H1 (cell line): ENCODE measurements around the gene NOD2. TPM values are rescaled to one million over a fixed set of nuclear protein-coding genes. Genes with fewer than 3 reads are reported as not detected.

Experiments
- CTCF ChIA-PET: fragments of 300-600 bp; sonication (Branson Sonifier 250); formaldehyde crosslinking; loops from one replicate; lab custom pipeline; 2021; ENCODE audit not compliant: partially characterized antibody; lab: Charles Lee
- POLR2A ChIA-PET: fragments of 300-600 bp; sonication (Branson Sonifier 250); formaldehyde crosslinking; loops from one replicate; lab custom pipeline; 2021; ENCODE audit warnings: inconsistent platforms; ENCODE audit not compliant: partially characterized antibody; lab: Charles Lee
- DNase-seq, 2 experiments: peaks; one replicate each; pipeline versions ENCODE4 v3.0.0 to v3.0.0-alpha.2; 2010 to 2022; ENCODE audit warnings: low spot score in 2 of 2, low read depth in 1 of 2, mixed read lengths in 1 of 2
- FAIRE-seq: peaks from 2 replicates; lab custom pipeline; 2011; peaks lifted over from hg19 to GRCh38; lab: Jason Lieb, UNC
- H2AFZ ChIP-seq: 2 replicates; pipeline ENCODE4 v1.8.1; 2012; ENCODE audit warnings: low read length, inconsistent platforms
- H2AK5ac ChIP-seq: 2 replicates; pipeline ENCODE4 v1.6.1; 2013; ENCODE audit warnings: low read depth, low read length
- H2BK120ac ChIP-seq: replicated peaks from 2 replicates; pipeline ENCODE3; 2013; ENCODE audit warnings: low read depth, low read length, inconsistent platforms
- H2BK12ac ChIP-seq: 2 replicates; pipeline ENCODE4 v1.6.1; 2013; ENCODE audit warnings: low read depth, low read length
- H2BK15ac ChIP-seq: 2 replicates; pipeline ENCODE4 v1.6.1; 2013; ENCODE audit warnings: low read length
- H2BK20ac ChIP-seq: 2 replicates; pipeline ENCODE4 v1.6.1; 2013; ENCODE audit warnings: low read length
- H2BK5ac ChIP-seq: 2 replicates; pipeline ENCODE4 v1.6.1; 2013; ENCODE audit warnings: low read depth, low read length
- H3K14ac ChIP-seq: 2 replicates; pipeline ENCODE4 v1.6.1; 2013; ENCODE audit warnings: inconsistent platforms; ENCODE audit not compliant: insufficient read length
- H3K18ac ChIP-seq: 2 replicates; pipeline ENCODE4 v1.6.1; 2013; ENCODE audit warnings: low read length; ENCODE audit errors: extremely low read depth
- H3K23ac ChIP-seq: 2 replicates; pipeline ENCODE4 v1.6.1; 2013; ENCODE audit warnings: inconsistent platforms; ENCODE audit not compliant: insufficient read length
- H3K23me2 ChIP-seq: 2 replicates; pipeline ENCODE4 v1.6.1; 2013; ENCODE audit warnings: low read depth, low read length
- H3K27ac ChIP-seq: 2 replicates; pipeline ENCODE4 v1.6.1; 2011; ENCODE audit warnings: low read depth, low read length, inconsistent platforms
- H3K27me3 ChIP-seq, 4 experiments: replicated peaks in 1 of 4; 1 replicate in 1 of 4; 2 replicates in 3 of 4; pipeline versions ENCODE4 v1.6.1 to v1.8.1; 2011 to 2013; ENCODE audit warnings: low read length in 3 of 4, mild to moderate bottlenecking in 3 of 4, inconsistent platforms in 2 of 4, mixed read lengths in 2 of 4, moderate library complexity in 1 of 4; ENCODE audit not compliant: control insufficient read depth in 3 of 4, insufficient read depth in 3 of 4; ENCODE audit errors: extremely low read depth in 1 of 4
- H3K36me3 ChIP-seq, 4 experiments: 2 replicates each; pipeline versions ENCODE4 v1.6.1 to v1.8.1; 2011 to 2013; ENCODE audit warnings: mild to moderate bottlenecking in 4 of 4, low read length in 3 of 4, moderate library complexity in 2 of 4, control low read depth in 1 of 4, inconsistent platforms in 1 of 4; ENCODE audit not compliant: insufficient read depth in 4 of 4, control insufficient read depth in 2 of 4
- H3K4ac ChIP-seq: replicated peaks from 2 replicates; pipeline ENCODE3; 2013; ENCODE audit warnings: low read length, low read depth, mixed read lengths, inconsistent platforms; ENCODE audit not compliant: insufficient read length
- H3K4me1 ChIP-seq, 4 experiments: replicated peaks in 1 of 4; 1 replicate in 1 of 4; 2 replicates in 3 of 4; pipeline versions ENCODE4 v1.6.1 to v1.8.1; 2011 to 2013; ENCODE audit warnings: low read length in 3 of 4, inconsistent platforms in 2 of 4, mixed read lengths in 1 of 4; ENCODE audit not compliant: insufficient read depth in 4 of 4, control insufficient read depth in 3 of 4
- H3K4me2 ChIP-seq, 2 experiments: 2 replicates each; pipeline versions ENCODE4 v1.6.1 to v1.8.1; 2011 to 2013; ENCODE audit warnings: low read depth in 2 of 2, low read length in 2 of 2, control low read depth in 1 of 2, inconsistent platforms in 1 of 2, mild to moderate bottlenecking in 1 of 2; ENCODE audit not compliant: insufficient read depth in 1 of 2
- H3K4me3 ChIP-seq, 4 experiments: fragments of 200-600, 300-600 bp in 1 of 4; sonication (generic), shearing (Covaris generic), sonication (Bioruptor Twin) in 1 of 4; 2 replicates each; pipeline versions ENCODE4 v1.5.1 to v1.8.1; 2011 to 2016; ENCODE audit warnings: low read length in 4 of 4, low read depth in 3 of 4, control low read depth in 2 of 4, inconsistent platforms in 2 of 4, mild to moderate bottlenecking in 2 of 4, mixed read lengths in 1 of 4, moderate library complexity in 1 of 4; ENCODE audit not compliant: insufficient read depth in 2 of 4; ENCODE audit errors: extremely low read depth in 1 of 4
- H3K56ac ChIP-seq: replicated peaks from 2 replicates; pipeline ENCODE3; 2013; ENCODE audit warnings: low read depth, mild to moderate bottlenecking, mixed read lengths, low read length, inconsistent platforms; ENCODE audit not compliant: insufficient read length
- H3K79me1 ChIP-seq: 2 replicates; pipeline ENCODE4 v1.6.1; 2013; ENCODE audit warnings: low read depth, low read length, control low read depth
- H3K79me2 ChIP-seq, 2 experiments: 2 replicates each; pipeline versions ENCODE4 v1.6.1 to v1.8.1; 2012 to 2013; ENCODE audit warnings: low read length in 2 of 2, mild to moderate bottlenecking in 2 of 2, inconsistent platforms in 1 of 2; ENCODE audit not compliant: insufficient read depth in 2 of 2, control insufficient read depth in 1 of 2
- H3K9ac ChIP-seq, 4 experiments: replicated peaks in 1 of 4; 1 replicate in 1 of 4; 2 replicates in 3 of 4; pipeline versions ENCODE4 v1.6.1 to v1.8.1; 2011 to 2013; ENCODE audit warnings: low read depth in 3 of 4, low read length in 3 of 4, control low read depth in 2 of 4, mild to moderate bottlenecking in 2 of 4, moderate library complexity in 2 of 4, inconsistent platforms in 1 of 4; ENCODE audit errors: extremely low read depth in 1 of 4
- H3K9me3 ChIP-seq, 2 experiments: 2 replicates each; pipeline versions ENCODE4 v1.6.1 to v1.8.1; 2012 to 2013; ENCODE audit warnings: mild to moderate bottlenecking in 2 of 2, moderate library complexity in 2 of 2, control low read depth in 1 of 2, inconsistent platforms in 1 of 2, low read depth in 1 of 2, low read length in 1 of 2, mixed read lengths in 1 of 2; ENCODE audit not compliant: insufficient read depth in 2 of 2
- H4K20me1 ChIP-seq, 2 experiments: replicated peaks in 1 of 2; 2 replicates each; pipeline versions ENCODE3 to v1.8.1; 2011 to 2013; ENCODE audit warnings: inconsistent platforms in 2 of 2, low read length in 2 of 2, mild to moderate bottlenecking in 1 of 2; ENCODE audit not compliant: insufficient read depth in 2 of 2, control insufficient read depth in 1 of 2
- H4K5ac ChIP-seq: 2 replicates; pipeline ENCODE4 v1.6.1; 2013; ENCODE audit warnings: low read length, low read depth, mixed read lengths, inconsistent platforms; ENCODE audit not compliant: insufficient read length
- H4K8ac ChIP-seq: 2 replicates; pipeline ENCODE4 v1.8.0; 2013; ENCODE audit warnings: mild to moderate bottlenecking, moderate library complexity, low read length, inconsistent platforms; ENCODE audit not compliant: insufficient read depth; ENCODE audit errors: extremely low read depth
- H4K91ac ChIP-seq: replicated peaks from 2 replicates; pipeline ENCODE3; 2013; ENCODE audit warnings: low read length, mixed read lengths, inconsistent platforms; ENCODE audit not compliant: insufficient read length
- PHF8 ChIP-seq: fragments of 200-600 bp; sonication (generic); conservative IDR thresholded peaks from 2 replicates; pipeline ENCODE4 v1.7.1; 2012; ENCODE audit warnings: low read depth, mild to moderate bottlenecking, inconsistent platforms, low read length, moderate library complexity
- RAD21 ChIP-seq, 2 experiments: IDR thresholded peaks in 1 of 2; conservative IDR thresholded peaks in 1 of 2; 2 replicates each; pipeline ENCODE4 v1.6.1; 2011; ENCODE audit warnings: low read depth in 2 of 2, low read length in 2 of 2, improper control_type of control experiment in 1 of 2, inconsistent platforms in 1 of 2, mild to moderate bottlenecking in 1 of 2, moderate library complexity in 1 of 2
- WGBS, 2 experiments: shearing (Covaris generic) in 1 of 2; methylation state at CpG; one replicate each; pipeline versions ENCODE4 v1.1.6 to v1.1.7; 2013 to 2015; ENCODE audit warnings: low lambda C conversion rate in 2 of 2, mixed read lengths in 2 of 2, inconsistent platforms in 1 of 2, low coverage in 1 of 2, missing lambda C conversion rate in 1 of 2; ENCODE audit not compliant: insufficient replicate concordance in 2 of 2, insufficient coverage in 1 of 2, insufficient read length in 1 of 2; ENCODE audit errors: extremely low coverage in 1 of 2, missing lambda C conversion rate in 1 of 2; 5-methylcytosine and 5-hydroxymethylcytosine counted together
- polyA plus RNA-seq, 7 experiments: library from polyadenylated mRNA; depleted of rRNA in 3 of 7; stranded (reverse) in 5 of 7; unstranded in 2 of 7; fragments of >200 nt in 5 of 7; fragments of 200-250 nt in 2 of 7; gene quantifications; 1 replicate in 5 of 7; 2 replicates in 1 of 7; 4 replicates in 1 of 7; pipeline versions ENCODE4 v1.2.1 to v1.2.3, GENCODE V29; 2011 to 2013; ENCODE audit warnings: missing spikeins in 2 of 7, mixed read lengths in 2 of 7
- total RNA-seq: library from RNA; stranded (reverse); fragmentation: NEBNext Ultra II Directional; extraction: Animal tissue kit (Norgen Biotek cat#: 25700); gene quantifications from 2 replicates; pipeline ENCODE4 v1.2.1, GENCODE V29; 2021

NOD2 gene
- total and polyA plus RNA-seq, 2 of the 8 experiments (the other 6 are each of a cell fraction or from before 2014, with no cell fraction given) = 0.37 to 0.42 TPM

DNA sequence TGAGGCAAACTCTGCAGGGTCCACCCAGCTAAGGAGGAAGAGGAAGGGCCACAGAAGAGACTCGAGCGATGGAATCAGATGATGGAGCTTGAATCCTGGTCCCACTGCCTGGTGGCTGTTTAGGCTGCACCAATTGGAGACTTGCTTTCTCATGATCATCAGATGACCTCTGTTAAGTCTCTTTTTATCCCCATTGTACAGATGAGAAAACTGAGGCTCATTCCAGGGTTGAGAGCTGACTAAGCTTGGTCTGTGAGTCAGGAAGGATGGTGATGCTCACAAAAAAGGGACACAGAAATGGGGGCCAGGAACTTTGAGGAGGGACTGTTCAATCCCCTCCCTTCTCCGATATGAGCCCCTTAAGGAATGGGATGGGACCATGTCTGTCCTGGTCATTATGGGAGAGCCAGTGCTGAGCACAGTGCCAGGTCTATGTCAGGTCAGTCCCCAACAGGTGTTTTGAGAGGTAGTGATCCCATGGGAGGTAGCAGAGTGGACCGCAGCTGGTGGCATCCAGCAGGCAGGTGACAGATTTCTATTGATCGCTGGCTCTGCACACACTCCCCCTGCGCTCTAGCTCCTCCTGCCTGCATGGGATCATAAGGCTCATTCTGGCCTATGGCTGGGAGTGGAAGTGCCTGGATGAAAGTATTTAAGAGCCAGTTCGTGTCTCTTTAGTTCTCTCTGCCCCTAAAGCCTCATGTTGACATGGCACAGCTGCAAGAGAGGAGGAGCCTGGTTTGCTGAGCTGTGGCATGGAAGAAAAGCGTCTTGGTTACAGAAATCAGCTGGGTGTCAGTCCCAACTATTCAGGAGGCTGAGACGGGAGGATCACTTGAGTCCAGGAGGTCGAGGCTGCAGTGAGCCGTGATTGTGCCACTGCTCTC, 39.5 kb upstream of the NOD2 start:
- FAIRE-seq = no peak
- Histone ChIP-seq H2BK20ac (no peak overlapping the region), H2BK12ac (no peak overlapping the region), H4K5ac (no peak overlapping the region), H2BK15ac (no peak overlapping the region), H3K79me2 (no peaks in the 10 kb centered on the region), H3K4me3 (no peak overlapping the region), H2AFZ (no peak overlapping the region), H3K36me3 (no peaks in the 10 kb centered on the region), H3K18ac (no peak overlapping the region), H3K56ac (no peak overlapping the region), H3K23me2 (no peaks in the 10 kb centered on the region), H3K9me3 (no peaks in the 10 kb centered on the region), H3K4me1 (no peaks in the 10 kb centered on the region), H3K14ac (no peak overlapping the region), H3K9ac (no peak overlapping the region; a peak in 1 of 7 replicates), H3K27me3 (no peaks in the 10 kb centered on the region), H2BK120ac (no peak overlapping the region), H3K79me1 (no peaks in the 10 kb centered on the region), H4K8ac (no peak overlapping the region), H4K91ac (no peak overlapping the region), H3K23ac (no peak overlapping the region), H3K4me2 (no peak overlapping the region), H4K20me1 (no peaks in the 10 kb centered on the region), H3K4ac (no peak overlapping the region), H2BK5ac (no peak overlapping the region), H3K27ac (no peak overlapping the region), H2AK5ac (no peak overlapping the region)
- CTCF ChIA-PET = interaction anchor here (0.7 to 6.5 kb wide), 9 partner anchors 9 to 85 kb away, joined by 3 to 55 read pairs (median 4); no protein-coding TSS in a partner anchor
- peak in 1 of 2 experiments; percentile 22; a peak in 1 of 4 replicates for TF ChIP-seq RAD21 (IDR thresholded peaks at IDR 0.05 in 1 of 2, conservative IDR thresholded peaks at IDR 0.05 in 1 of 2; ENCODE audit: low read depth in 2 of 2, low read length in 2 of 2)
- no peak for TF ChIP-seq PHF8
- POLR2A ChIA-PET = no interaction called here
- DNase-seq = no peak
- WGBS, 2 experiments = 88% methylated on average over 11 of the region's 11 CpGs; no CpG with 5 or more reads in 1 of the 2 experiments
